Kidney (tissue), 14 donors: Measurements from ENCODE around the gene PCBP2. TPM values are rescaled to one million over a fixed set of nuclear protein-coding genes. Genes with fewer than 3 reads are reported as not detected.

Experiments used
- DNase-seq, 5 donors: peaks; one replicate each; pipeline ENCODE4 v3.0.0-alpha.2; 2013 to 2020
- FAIRE-seq: peaks from 2 replicates; lab custom pipeline; 2012; peaks lifted over from hg19 to GRCh38; lab: Jason Lieb, UNC
- H3K27ac ChIP-seq, 2 donors: one replicate each; pipeline ENCODE4 v1.7.0; 2013; ENCODE audit warnings: low read depth in 2 of 2, low read length in 2 of 2, inconsistent platforms in 1 of 2
- H3K27me3 ChIP-seq: one replicate; pipeline ENCODE4 v1.7.1; 2013; ENCODE audit warnings: low read length, inconsistent platforms; ENCODE audit not compliant: control insufficient read depth, insufficient read depth
- H3K36me3 ChIP-seq, 3 donors: one replicate each; pipeline versions ENCODE4 v1.7.0 to v1.7.1; 2013; ENCODE audit warnings: low read length in 3 of 3, control low read depth in 1 of 3, inconsistent platforms in 1 of 3; ENCODE audit not compliant: insufficient read depth in 3 of 3, control insufficient read depth in 2 of 3
- H3K4me1 ChIP-seq, 3 donors: one replicate each; pipeline versions ENCODE4 v1.7.0 to v1.7.1; 2013; ENCODE audit warnings: low read length in 3 of 3, inconsistent platforms in 1 of 3, low read depth in 1 of 3; ENCODE audit not compliant: control insufficient read depth in 2 of 3, insufficient read depth in 2 of 3
- H3K4me3 ChIP-seq, 3 donors: one replicate each; pipeline versions ENCODE4 v1.7.0 to v1.8.1; 2013; ENCODE audit warnings: low read length in 3 of 3, control low read depth in 1 of 3, inconsistent platforms in 1 of 3
- H3K9ac ChIP-seq, 3 donors: one replicate each; pipeline versions ENCODE4 v1.7.0 to v1.7.1; 2013; ENCODE audit warnings: low read length in 3 of 3, control low read depth in 1 of 3, inconsistent platforms in 1 of 3
- H3K9me3 ChIP-seq, 3 donors: one replicate each; pipeline versions ENCODE4 v1.7.0 to v1.7.1; 2013; ENCODE audit warnings: low read length in 3 of 3, control low read depth in 1 of 3, inconsistent platforms in 1 of 3; ENCODE audit not compliant: control insufficient read depth in 2 of 3, insufficient read depth in 1 of 3
- intact Hi-C: fragments of 100-400 bp; cut with DNase I; formaldehyde crosslinking; loops from one replicate; pipeline ENCODE4 v1.11.1; 2022
- polyA plus RNA-seq: library from polyadenylated mRNA; stranded (reverse); fragments of 350-450 nt; fragmentation: Illumina TruSeq; extraction: RNeasy Lipid Tissue Mini Kit (QIAGEN cat#74804); gene quantifications from one replicate; pipeline ENCODE4 v1.2.3, GENCODE V29; 2014; ENCODE audit warnings: low read depth, low replicate concordance; ENCODE audit not compliant: insufficient read depth
- total RNA-seq: library from RNA; stranded (reverse); fragmentation: NEBNext Ultra II Directional; extraction: Animal tissue kit (Norgen Biotek cat#: 25700); gene quantifications from one replicate; pipeline ENCODE4 v1.2.1, GENCODE V29; 2021
- TF ChIP-seq, protein P1 (sequence below): IDR thresholded peaks from 3 replicates; pipeline ENCODE4 v1.5.1; 2012; ENCODE audit warnings: mild to moderate bottlenecking, moderate library complexity, borderline replicate concordance; ENCODE audit not compliant: insufficient read depth; ENCODE audit errors: extremely low read depth
- donor health status: control.
- donor health status: control.
- donor health status: control.
- donor health status: control.
- donor health status: control.
- donor health status: DM: yes; HTN: yes; CAD: no.
- donor health status: Normal renal cell carcinoma (clear cell type).

PCBP2 gene
- total and polyA plus RNA-seq, 2 donors from 2014 or later: 597 to 732 TPM

DNA sequence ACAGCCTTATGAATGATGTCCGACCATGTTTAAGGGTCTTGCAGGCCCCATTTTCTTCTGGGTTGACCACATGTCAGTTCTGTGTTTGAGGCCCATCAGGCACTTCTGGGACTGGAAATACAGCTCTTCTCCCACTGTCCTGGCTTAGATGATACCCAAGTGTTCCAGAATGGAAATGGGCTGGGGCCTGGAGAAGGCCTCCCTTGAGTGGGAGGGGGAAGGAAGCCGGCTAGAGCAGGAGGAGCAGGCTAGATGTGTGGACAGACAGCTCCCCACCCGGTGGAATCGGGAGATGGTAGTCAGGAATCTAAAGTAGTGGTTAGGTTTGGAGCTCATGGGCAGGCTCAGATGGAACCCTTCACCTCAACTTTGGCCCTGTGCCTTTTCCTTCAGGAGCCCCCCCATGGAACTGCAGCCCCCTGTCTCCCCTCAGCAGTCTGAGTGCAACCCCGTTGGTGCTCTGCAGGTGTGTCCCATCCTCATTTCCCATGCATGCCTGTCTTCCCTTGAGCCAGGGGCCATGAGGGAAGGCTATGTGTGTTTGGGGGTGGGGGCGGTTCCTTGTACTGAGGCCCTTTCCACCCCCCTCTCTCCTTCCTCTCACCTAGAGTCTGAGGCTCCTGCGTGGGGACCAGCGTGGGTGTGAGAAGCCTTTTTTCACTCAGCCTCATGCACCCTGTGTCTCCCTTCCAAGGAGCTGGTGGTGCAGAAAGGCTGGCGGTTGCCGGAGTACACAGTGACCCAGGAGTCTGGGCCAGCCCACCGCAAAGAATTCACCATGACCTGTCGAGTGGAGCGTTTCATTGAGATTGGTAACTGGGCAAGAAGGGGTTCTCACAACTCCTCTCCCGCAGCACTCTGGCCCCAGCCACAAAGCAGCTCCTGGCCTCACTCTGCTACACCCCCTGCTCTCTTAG is 52.4 kb downstream of the PCBP2 start:
- H3K9me3 ChIP-seq: no peaks in the 10 kb centered on the region
- no peak overlapping the region for H3K4me3 ChIP-seq
- peaks cover 2 to 26% (median 11%) of the 10 kb centered on the region in 3 donors for H3K4me1 ChIP-seq
- TF ChIP-seq, protein P1, sequence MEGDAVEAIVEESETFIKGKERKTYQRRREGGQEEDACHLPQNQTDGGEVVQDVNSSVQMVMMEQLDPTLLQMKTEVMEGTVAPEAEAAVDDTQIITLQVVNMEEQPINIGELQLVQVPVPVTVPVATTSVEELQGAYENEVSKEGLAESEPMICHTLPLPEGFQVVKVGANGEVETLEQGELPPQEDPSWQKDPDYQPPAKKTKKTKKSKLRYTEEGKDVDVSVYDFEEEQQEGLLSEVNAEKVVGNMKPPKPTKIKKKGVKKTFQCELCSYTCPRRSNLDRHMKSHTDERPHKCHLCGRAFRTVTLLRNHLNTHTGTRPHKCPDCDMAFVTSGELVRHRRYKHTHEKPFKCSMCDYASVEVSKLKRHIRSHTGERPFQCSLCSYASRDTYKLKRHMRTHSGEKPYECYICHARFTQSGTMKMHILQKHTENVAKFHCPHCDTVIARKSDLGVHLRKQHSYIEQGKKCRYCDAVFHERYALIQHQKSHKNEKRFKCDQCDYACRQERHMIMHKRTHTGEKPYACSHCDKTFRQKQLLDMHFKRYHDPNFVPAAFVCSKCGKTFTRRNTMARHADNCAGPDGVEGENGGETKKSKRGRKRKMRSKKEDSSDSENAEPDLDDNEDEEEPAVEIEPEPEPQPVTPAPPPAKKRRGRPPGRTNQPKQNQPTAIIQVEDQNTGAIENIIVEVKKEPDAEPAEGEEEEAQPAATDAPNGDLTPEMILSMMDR: no peak
- intact Hi-C loops: no loop called here
- H3K36me3 ChIP-seq: peaks cover 0 to 13% (median 9%) of the 10 kb centered on the region in 3 donors
- no peak overlapping the region for H3K9ac ChIP-seq
- no peak for DNase-seq
- FAIRE-seq: no peak
- no peaks in the 10 kb centered on the region for H3K27me3 ChIP-seq
- H3K27ac ChIP-seq: no peak overlapping the region

DNA sequence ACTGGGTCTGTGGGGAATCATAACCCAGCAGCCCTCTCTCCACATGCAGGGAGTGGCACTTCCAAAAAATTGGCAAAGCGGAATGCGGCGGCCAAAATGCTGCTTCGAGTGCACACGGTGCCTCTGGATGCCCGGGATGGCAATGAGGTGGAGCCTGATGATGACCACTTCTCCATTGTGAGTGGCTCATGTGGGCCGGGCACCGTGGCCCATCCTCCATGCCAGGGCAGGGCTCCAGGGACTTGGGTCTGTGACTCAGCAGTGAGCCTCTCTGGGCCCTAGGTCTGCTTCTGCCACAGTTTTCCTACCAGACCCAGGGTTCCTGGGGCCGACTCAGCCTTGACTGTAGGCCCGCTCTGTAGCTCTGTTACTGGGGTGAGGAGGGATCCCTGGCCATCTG is 53.2 kb downstream of the PCBP2 start:
- no peak overlapping the region for H3K27ac ChIP-seq

GRCh38 chr12:53505555-53506449 is 53.9 kb downstream of the PCBP2 start:
- Histone ChIP-seq H3K36me3 (peaks cover 0 to 13% (median 11%) of the 10 kb centered on the region in 3 donors), H3K27ac (no peak overlapping the region), H3K4me3 (no peak overlapping the region), H3K4me1 (peaks cover 2 to 21% (median 11%) of the 10 kb centered on the region in 3 donors), H3K9me3 (no peaks in the 10 kb centered on the region), H3K27me3 (no peaks in the 10 kb centered on the region), H3K9ac (no peak overlapping the region)
- FAIRE-seq (no peak), DNase-seq (no peak)
- intact Hi-C loops: no loop called here
- TF ChIP-seq, protein P1: no peak

More for the DNA sequence above, 53.2 kb downstream of the PCBP2 start:
- intact Hi-C loops: no loop called here
- Histone ChIP-seq H3K4me1 (peaks cover 2 to 21% (median 11%) of the 10 kb centered on the region in 3 donors), H3K27me3 (no peaks in the 10 kb centered on the region), H3K36me3 (peaks cover 0 to 13% (median 9%) of the 10 kb centered on the region in 3 donors), H3K9ac (no peak overlapping the region), H3K4me3 (no peak overlapping the region), H3K9me3 (no peaks in the 10 kb centered on the region)
- no peak for FAIRE-seq
- TF ChIP-seq, protein P1: no peak
- no peak for DNase-seq
